H9 (cell line): ENCODE data around the gene RGS6. TPM values are rescaled to one million over a fixed set of nuclear protein-coding genes. Genes with fewer than 3 reads are reported as not detected.

ENCODE experiments used
- DNase-seq: peaks from one replicate; pipeline ENCODE4 v3.0.0-alpha.2; 2017
- H2AFZ ChIP-seq: one replicate; pipeline ENCODE4 v1.6.1; 2013; ENCODE audit warnings: mild to moderate bottlenecking, low read length, control low read depth, moderate library complexity
- H2AK5ac ChIP-seq: 2 replicates; pipeline ENCODE4 v1.6.1; 2013; ENCODE audit warnings: low read length, control low read depth, mixed read lengths; ENCODE audit not compliant: insufficient read length
- H2BK120ac ChIP-seq: one replicate; pipeline ENCODE4 v1.6.1; 2013; ENCODE audit warnings: low read depth, mild to moderate bottlenecking, low read length, control low read depth, inconsistent platforms; ENCODE audit not compliant: poor library complexity, severe bottlenecking
- H2BK12ac ChIP-seq: 2 replicates; pipeline ENCODE4 v1.6.1; 2013; ENCODE audit warnings: low read length, control low read depth, mixed read lengths, low read depth; ENCODE audit not compliant: insufficient read length
- H2BK15ac ChIP-seq: 2 replicates; pipeline ENCODE4 v1.6.1; 2013; ENCODE audit warnings: low read depth, low read length, control low read depth
- H2BK20ac ChIP-seq: one replicate; pipeline ENCODE4 v1.6.1; 2013; ENCODE audit warnings: low read depth, mild to moderate bottlenecking, low read length, control low read depth, inconsistent platforms; ENCODE audit not compliant: poor library complexity, severe bottlenecking
- H2BK5ac ChIP-seq: 2 replicates; pipeline ENCODE4 v1.6.1; 2013; ENCODE audit warnings: low read length, control low read depth, mixed read lengths; ENCODE audit not compliant: insufficient read length
- H3K14ac ChIP-seq: 2 replicates; pipeline ENCODE4 v1.6.1; 2013; ENCODE audit warnings: low read length, control low read depth; ENCODE audit not compliant: insufficient read depth
- H3K18ac ChIP-seq: 2 replicates; pipeline ENCODE4 v1.6.1; 2013; ENCODE audit warnings: low read depth, mild to moderate bottlenecking, mixed read lengths, low read length, control low read depth; ENCODE audit not compliant: insufficient read length
- H3K23ac ChIP-seq: 2 replicates; pipeline ENCODE4 v1.6.1; 2013; ENCODE audit warnings: low read length, control low read depth, mixed read lengths, low read depth; ENCODE audit not compliant: insufficient read length
- H3K23me2 ChIP-seq: 2 replicates; pipeline ENCODE4 v1.6.1; 2013; ENCODE audit warnings: low read depth, mild to moderate bottlenecking, mixed read lengths, low read length, control low read depth; ENCODE audit not compliant: insufficient read length, poor library complexity, severe bottlenecking
- H3K27ac ChIP-seq: 2 replicates; pipeline ENCODE4 v1.5.1; 2013; ENCODE audit warnings: low read length, control low read depth, mixed read lengths, low read depth; ENCODE audit not compliant: insufficient read length
- H3K27me3 ChIP-seq: 2 replicates; pipeline ENCODE4 v1.6.1; 2013; ENCODE audit warnings: low read length, control low read depth, inconsistent platforms; ENCODE audit not compliant: insufficient read depth
- H3K4ac ChIP-seq: 2 replicates; pipeline ENCODE4 v1.6.1; 2013; ENCODE audit warnings: low read depth, mild to moderate bottlenecking, control low read depth, inconsistent platforms, low read length, moderate library complexity
- H3K4me1 ChIP-seq: 2 replicates; pipeline ENCODE4 v1.6.1; 2013; ENCODE audit warnings: low read length, control low read depth, inconsistent platforms; ENCODE audit not compliant: insufficient read depth
- H3K4me2 ChIP-seq: 2 replicates; pipeline ENCODE4 v1.6.1; 2013; ENCODE audit warnings: low read length, control low read depth, mixed read lengths; ENCODE audit not compliant: insufficient read length, insufficient read depth
- H3K56ac ChIP-seq: 2 replicates; pipeline ENCODE4 v1.6.1; 2013; ENCODE audit warnings: low read depth, mild to moderate bottlenecking, mixed read lengths, low read length, control low read depth; ENCODE audit not compliant: insufficient read length
- H3K79me1 ChIP-seq: 2 replicates; pipeline ENCODE4 v1.6.1; 2013; ENCODE audit warnings: low read depth, mild to moderate bottlenecking, moderate library complexity, low read length, control low read depth, inconsistent platforms; ENCODE audit not compliant: insufficient read depth, poor library complexity, severe bottlenecking
- H3K79me2 ChIP-seq: 2 replicates; pipeline ENCODE4 v1.6.1; 2013; ENCODE audit warnings: low read length, control low read depth, inconsistent platforms; ENCODE audit not compliant: insufficient read depth
- H3K9ac ChIP-seq: 2 replicates; pipeline ENCODE4 v1.6.1; 2013; ENCODE audit warnings: low read length, control low read depth, mixed read lengths; ENCODE audit not compliant: insufficient read length; ENCODE audit errors: extremely low read depth
- H3K9me3 ChIP-seq: one replicate; pipeline ENCODE4 v1.6.1; 2013; ENCODE audit warnings: low read depth, low read length, inconsistent platforms; ENCODE audit not compliant: control insufficient read depth
- H3T11ph ChIP-seq: one replicate; pipeline ENCODE4 v1.6.1; 2013; ENCODE audit warnings: mild to moderate bottlenecking, low read length, control low read depth, inconsistent platforms
- H4K20me1 ChIP-seq: one replicate; pipeline ENCODE4 v1.6.1; 2013; ENCODE audit not compliant: control insufficient read depth, insufficient read length, insufficient read depth
- H4K5ac ChIP-seq: 2 replicates; pipeline ENCODE4 v1.6.1; 2013; ENCODE audit warnings: low read depth, mild to moderate bottlenecking, mixed read lengths, low read length, control low read depth; ENCODE audit not compliant: insufficient read length
- H4K8ac ChIP-seq: replicated peaks from 2 replicates; pipeline ENCODE4 v1.6.1; 2013; ENCODE audit warnings: low read length, control low read depth, mixed read lengths, low read depth; ENCODE audit not compliant: insufficient read length
- H4K91ac ChIP-seq: 2 replicates; pipeline ENCODE4 v1.6.1; 2013; ENCODE audit warnings: low read depth, mild to moderate bottlenecking, moderate library complexity, mixed read lengths, low read length, control low read depth; ENCODE audit not compliant: insufficient read length
- H3K27ac Mint-ChIP-seq, 3 experiments: 2 replicates in 2 of 3; 3 replicates in 1 of 3; pipeline ENCODE4 v1.8.0; 2020 to 2021; ENCODE audit warnings: mixed read lengths in 3 of 3, mild to moderate bottlenecking in 1 of 3, moderate library complexity in 1 of 3
- H3K27me3 Mint-ChIP-seq: 2 replicates; pipeline ENCODE4 v1.8.0; 2021; ENCODE audit warnings: low read depth, mild to moderate bottlenecking, moderate library complexity, mixed read lengths
- H3K36me3 Mint-ChIP-seq, 3 experiments: 2 replicates in 2 of 3; 3 replicates in 1 of 3; pipeline ENCODE4 v1.8.0; 2020 to 2021; ENCODE audit warnings: low read depth in 3 of 3, mixed read lengths in 3 of 3; ENCODE audit not compliant: insufficient read depth in 1 of 3
- H3K4me1 Mint-ChIP-seq, 2 experiments: 2 replicates each; pipeline ENCODE4 v1.8.0; 2020; ENCODE audit warnings: mixed read lengths in 2 of 2
- H3K4me3 Mint-ChIP-seq, 2 experiments: 2 replicates in 1 of 2; 3 replicates in 1 of 2; pipeline ENCODE4 v1.8.0; 2020 to 2021; ENCODE audit warnings: mild to moderate bottlenecking in 2 of 2, mixed read lengths in 2 of 2, moderate library complexity in 1 of 2
- H3K9me3 Mint-ChIP-seq, 2 experiments: 2 replicates in 1 of 2; 3 replicates in 1 of 2; pipeline ENCODE4 v1.8.0; 2020; ENCODE audit warnings: mild to moderate bottlenecking in 2 of 2, mixed read lengths in 2 of 2, moderate library complexity in 1 of 2
- WGBS: extraction: QIAGEN DNeasy Blood & Tissue Kit; methylation state at CpG from one replicate; pipeline ENCODE4 v1.1.7; 2013; ENCODE audit warnings: missing lambda C conversion rate, low lambda C conversion rate, mixed read lengths; ENCODE audit not compliant: insufficient read length; ENCODE audit errors: extremely low coverage; 5-methylcytosine and 5-hydroxymethylcytosine counted together
- total RNA-seq: library from RNA; stranded (reverse); gene quantifications from 2 replicates; pipeline ENCODE4 v1.2.1, GENCODE V29; 2021
- TF ChIP-seq, protein P1 (sequence below): fragments of 200-600 bp; sonication (generic); conservative IDR thresholded peaks from 3 replicates; pipeline ENCODE4 v1.8.0; 2021; ENCODE audit warnings: antibody characterized with exemption, mild to moderate bottlenecking

RGS6 gene
- total RNA-seq, 1 experiment from 2014 or later, result 3.0 TPM

DNA sequence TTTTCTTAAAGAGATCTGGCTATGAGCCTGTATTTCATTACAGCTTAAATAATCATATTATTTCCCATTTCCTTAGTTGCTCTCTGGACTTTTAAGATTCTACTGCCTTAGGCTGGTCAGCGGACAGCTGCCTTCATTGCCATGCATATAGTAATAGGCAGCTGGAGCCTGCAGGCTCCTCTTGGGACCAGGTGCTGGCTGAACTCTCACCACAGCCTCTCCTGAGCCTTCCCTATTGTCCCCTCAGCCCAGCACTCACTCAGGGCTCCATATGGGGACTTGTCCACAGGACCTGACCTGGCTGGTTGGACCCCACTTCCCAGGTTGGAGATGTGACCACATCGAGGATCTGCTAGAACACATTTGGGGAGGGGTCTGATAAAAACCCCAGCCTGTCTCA is 556.3 kb downstream of the RGS6 start:
- WGBS, result no CpG with 5 or more reads among the region's 2 CpGs
- H2BK120ac ChIP-seq, result no peak overlapping the region
- H3K27me3 Mint-ChIP-seq, result no peaks in the 10 kb centered on the region

More for the DNA sequence above, 556.3 kb downstream of the RGS6 start:
- Histone ChIP-seq H4K8ac (no peak overlapping the region), H2AK5ac (no peak overlapping the region), H3K18ac (no peak overlapping the region), H3K9ac (no peak overlapping the region), H2BK12ac (no peak overlapping the region), H3K23ac (no peak overlapping the region), H4K20me1 (no peaks in the 10 kb centered on the region), H2BK20ac (no peak overlapping the region), H3T11ph (no peak overlapping the region), H3K56ac (no peak overlapping the region), H2AFZ (no peak overlapping the region), H4K5ac (no peak overlapping the region), H3K9me3 (no peaks in the 10 kb centered on the region), H3K14ac (no peak overlapping the region; the same call in 1 of the 2 replicates), H2BK5ac (no peak overlapping the region), H2BK15ac (no peak overlapping the region), H3K79me2 (no peaks in the 10 kb centered on the region), H3K4me2 (no peak overlapping the region), H4K91ac (no peak overlapping the region), H3K27ac (no peak overlapping the region), H3K4ac (no peak overlapping the region), H3K79me1 (no peaks in the 10 kb centered on the region), H3K4me1 (no peaks in the 10 kb centered on the region), H3K23me2 (no peaks in the 10 kb centered on the region), H3K27me3 (no peaks in the 10 kb centered on the region)
- Mint-ChIP-seq H3K9me3 (peaks cover 17 to 29% of the 10 kb centered on the region in 2 experiments), H3K4me3 (no peak overlapping the region), H3K4me1 (no peaks in the 10 kb centered on the region), H3K36me3 (peaks cover 4 to 15% (median 13%) of the 10 kb centered on the region in 3 experiments), H3K27ac (no peak overlapping the region; a peak in 1 of 7 replicates)
- no peak for DNase-seq
- TF ChIP-seq, protein P1, sequence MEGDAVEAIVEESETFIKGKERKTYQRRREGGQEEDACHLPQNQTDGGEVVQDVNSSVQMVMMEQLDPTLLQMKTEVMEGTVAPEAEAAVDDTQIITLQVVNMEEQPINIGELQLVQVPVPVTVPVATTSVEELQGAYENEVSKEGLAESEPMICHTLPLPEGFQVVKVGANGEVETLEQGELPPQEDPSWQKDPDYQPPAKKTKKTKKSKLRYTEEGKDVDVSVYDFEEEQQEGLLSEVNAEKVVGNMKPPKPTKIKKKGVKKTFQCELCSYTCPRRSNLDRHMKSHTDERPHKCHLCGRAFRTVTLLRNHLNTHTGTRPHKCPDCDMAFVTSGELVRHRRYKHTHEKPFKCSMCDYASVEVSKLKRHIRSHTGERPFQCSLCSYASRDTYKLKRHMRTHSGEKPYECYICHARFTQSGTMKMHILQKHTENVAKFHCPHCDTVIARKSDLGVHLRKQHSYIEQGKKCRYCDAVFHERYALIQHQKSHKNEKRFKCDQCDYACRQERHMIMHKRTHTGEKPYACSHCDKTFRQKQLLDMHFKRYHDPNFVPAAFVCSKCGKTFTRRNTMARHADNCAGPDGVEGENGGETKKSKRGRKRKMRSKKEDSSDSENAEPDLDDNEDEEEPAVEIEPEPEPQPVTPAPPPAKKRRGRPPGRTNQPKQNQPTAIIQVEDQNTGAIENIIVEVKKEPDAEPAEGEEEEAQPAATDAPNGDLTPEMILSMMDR, result no peak
